ENCODE measurements around the gene ATRIP. TPM values are rescaled to one million over a fixed set of nuclear protein-coding genes. Genes with fewer than 3 reads are reported as not detected.

Gene ATRIP
- total RNA-seq (2022; extraction: Qiagen RNA extraction; ENCODE audit: low read depth): 7.8 to 9.4 TPM (median 9.3 TPM) in 5 replicates

DNA sequence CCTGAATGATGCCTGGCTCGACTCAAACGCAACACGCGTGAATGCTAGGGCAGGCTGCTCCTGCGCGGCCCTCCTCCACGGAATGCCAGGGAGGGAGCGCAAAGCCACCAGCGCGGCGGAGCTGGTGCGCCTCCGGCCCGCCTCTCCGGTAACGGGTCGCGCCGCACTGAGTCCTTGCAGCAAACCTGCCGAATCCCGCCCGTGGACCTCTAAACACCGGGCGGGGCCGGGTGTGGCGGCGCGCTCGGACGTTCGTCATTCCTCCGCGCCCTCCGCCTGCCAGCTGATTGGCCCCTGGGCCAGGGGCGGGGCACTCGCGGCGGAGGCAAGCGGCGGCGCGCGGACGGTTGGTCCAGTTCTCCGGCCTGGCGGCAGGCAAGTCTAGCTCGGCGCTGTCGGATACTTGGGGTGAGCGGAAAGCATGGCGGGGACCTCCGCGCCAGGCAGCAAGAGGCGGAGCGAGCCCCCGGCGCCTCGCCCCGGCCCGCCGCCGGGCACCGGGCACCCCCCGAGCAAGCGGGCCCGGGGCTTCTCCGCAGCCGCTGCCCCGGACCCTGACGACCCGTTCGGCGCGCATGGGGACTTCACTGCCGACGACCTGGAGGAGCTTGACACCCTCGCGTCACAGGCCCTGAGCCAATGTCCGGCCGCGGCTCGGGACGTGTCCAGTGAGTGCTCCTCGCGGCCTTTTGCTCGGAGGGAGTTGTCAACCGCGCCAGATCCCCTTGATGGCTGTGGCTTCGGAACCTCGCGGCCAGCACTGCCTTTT is at the start of gene ATRIP:
Gene ATRIP (plus strand): TSS at position 313 of the 769 bp plus-strand sequence. CDS start 109 bp downstream, at position 422.

DNA sequence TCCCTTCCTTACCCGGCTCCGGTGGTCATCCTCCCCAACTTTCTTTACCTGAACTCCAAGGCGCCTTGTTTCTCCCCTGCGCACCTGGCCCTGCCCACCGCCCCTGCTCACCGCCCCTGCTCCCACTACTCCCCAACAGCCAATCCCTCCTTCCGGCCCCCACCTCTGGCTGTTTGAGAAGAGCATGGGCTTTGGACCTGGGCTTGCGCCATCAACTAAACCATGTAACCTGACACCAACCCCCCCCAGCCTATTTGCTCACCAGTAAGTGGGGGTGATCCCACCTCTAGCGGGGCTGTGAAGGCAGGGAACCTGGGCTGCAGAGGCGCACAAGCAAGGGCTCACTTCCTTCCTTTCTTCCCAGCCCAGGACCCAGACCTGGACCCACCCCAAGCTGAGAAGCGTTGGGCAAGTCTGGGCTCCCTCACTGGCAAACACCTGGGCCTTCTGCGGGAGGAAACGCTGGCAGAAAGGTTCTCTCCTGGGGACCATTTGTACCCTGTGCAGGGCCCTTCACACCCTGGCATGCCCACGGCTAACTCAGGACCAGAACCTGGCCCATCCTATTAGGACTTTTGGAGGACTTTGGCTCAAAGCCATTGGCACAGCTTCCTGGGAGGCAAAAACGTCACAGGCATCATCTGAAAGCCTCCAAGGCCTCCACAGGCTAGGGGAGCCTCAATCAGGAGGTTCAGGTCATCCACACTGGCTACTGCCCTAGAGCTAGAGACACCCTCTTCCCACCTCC is 16.4 kb upstream of the ATRIP start, which contains the start of gene PLXNB1:
Gene PLXNB1 (minus strand): TSS at position 127 of the 748 bp plus-strand sequence. CDS start 5,475 bp downstream, outside the sequence.

DNA sequence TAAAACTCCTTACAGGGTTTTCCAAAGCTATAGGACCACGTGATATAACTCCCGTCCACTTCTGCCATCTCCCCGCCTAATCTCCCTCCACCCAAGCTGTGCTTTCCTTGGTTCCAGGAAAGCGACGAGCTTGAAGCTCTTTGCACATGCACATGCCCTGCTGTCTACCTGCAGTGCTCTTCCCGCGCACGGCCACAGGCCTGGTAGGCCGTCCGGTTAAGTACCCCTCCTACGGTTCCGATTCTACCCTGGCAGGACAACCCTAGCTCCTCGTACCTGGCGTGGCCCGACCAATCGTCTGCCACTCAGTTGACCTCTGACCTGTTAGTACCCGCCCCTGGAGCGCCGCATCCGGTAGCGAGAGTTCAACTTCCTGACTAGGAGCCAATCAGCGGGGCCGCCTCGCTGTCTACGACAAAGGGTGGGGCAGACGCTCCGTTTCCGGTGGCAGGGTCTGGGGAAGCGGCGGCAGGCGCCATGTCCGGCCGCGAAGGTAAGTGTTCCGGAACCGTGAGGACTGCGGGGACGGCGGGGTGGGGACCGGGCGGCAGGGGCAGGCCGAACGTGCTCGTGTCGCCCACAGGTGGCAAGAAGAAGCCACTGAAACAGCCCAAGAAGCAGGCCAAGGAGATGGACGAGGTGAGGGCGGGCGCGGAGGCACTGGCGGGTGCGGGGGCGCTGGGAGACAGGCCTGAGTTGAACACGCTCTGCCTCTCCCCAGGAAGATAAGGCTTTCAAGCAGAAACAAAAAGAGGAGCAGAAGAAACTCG is 6.5 kb upstream of the ATRIP start, which contains the start of the genes CCDC51 and TMA7:
Gene CCDC51 (minus strand): TSS at position 300 of the 770 bp plus-strand sequence. CDS start 4,991 bp downstream, outside the sequence.
Gene TMA7 (plus strand): TSS at position 438 of the 770 bp plus-strand sequence. CDS start 40 bp downstream, at position 478.

DNA sequence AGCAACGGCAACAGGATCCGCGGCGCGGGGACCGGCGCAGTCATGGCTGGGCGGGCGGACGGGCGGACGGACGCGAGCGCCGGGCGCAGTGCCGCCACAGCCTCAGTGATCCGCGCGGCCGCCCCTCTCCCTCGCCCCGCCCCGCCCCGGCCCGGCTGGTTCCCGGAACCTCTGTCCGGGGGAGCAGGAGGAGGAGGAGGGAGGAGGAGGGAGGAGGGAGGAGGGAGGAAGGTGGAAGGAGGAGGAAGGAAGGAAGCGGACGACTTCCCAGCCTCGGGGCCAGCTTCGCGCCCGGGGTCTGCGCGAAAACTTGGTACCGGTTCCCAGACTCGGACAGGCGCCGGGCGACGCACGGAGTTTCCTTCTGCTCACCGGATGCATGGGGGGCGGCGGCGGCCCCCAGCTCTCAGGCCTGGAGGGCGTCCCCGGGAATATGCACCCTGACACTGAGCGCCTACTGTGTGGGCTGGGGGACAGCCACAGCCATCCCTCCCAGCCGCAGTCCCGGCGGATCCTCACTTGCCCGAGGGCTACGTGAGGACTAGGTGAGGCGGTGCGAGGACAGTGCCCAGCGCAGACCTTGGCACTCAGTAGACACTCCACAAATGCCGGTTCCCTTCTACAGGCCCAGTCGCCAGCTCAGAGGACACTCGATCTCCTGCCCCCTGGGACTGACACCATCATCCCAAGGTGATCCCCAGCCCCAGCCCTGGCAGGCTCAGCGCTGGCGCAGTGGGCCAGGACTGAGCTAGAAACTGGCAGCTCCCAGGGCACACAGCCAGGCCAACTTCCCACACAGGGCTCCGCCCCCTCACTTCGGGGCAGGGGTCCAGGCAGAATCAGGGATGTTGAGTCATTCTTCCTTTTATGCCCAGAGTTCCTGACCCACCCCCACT is 57.8 kb downstream of the ATRIP start, which contains the start of gene SHISA5:
Gene SHISA5 (minus strand): TSS at position 124 of the 896 bp plus-strand sequence. CDS start 80 bp downstream, at position 44.

Other genes with a start within 250 kb of the ATRIP start
- 0.23 TPM in 1 of 5 replicates, not detected in the others for gene CAMP, start 223.2 kb upstream of the ATRIP start, total RNA-seq (2022; extraction: Qiagen RNA extraction; ENCODE audit: low read depth)
- gene ZNF589, start 205.6 kb upstream of the ATRIP start, total RNA-seq (2022; extraction: Qiagen RNA extraction; ENCODE audit: low read depth): 2.2 to 3.0 TPM (median 2.4 TPM) in 5 replicates
- gene NME6, start 145.4 kb upstream of the ATRIP start, total RNA-seq (2022; extraction: Qiagen RNA extraction; ENCODE audit: low read depth): 22.6 to 26.2 TPM (median 24.6 TPM) in 5 replicates
- gene SPINK8, start 113.1 kb upstream of the ATRIP start, total RNA-seq (2022; extraction: Qiagen RNA extraction; ENCODE audit: low read depth): not detected in 5 replicates
- not detected in 5 replicates for gene FBXW12, start 74.5 kb upstream of the ATRIP start, total RNA-seq (2022; extraction: Qiagen RNA extraction; ENCODE audit: low read depth)
- gene PLXNB1, start 16.7 kb upstream of the ATRIP start, total RNA-seq (2022; extraction: Qiagen RNA extraction; ENCODE audit: low read depth): 13.7 to 17.6 TPM (median 14.1 TPM) in 5 replicates
- 24.0 to 28.4 TPM (median 26.6 TPM) in 5 replicates for gene CCDC51, start 6.6 kb upstream of the ATRIP start, total RNA-seq (2022; extraction: Qiagen RNA extraction; ENCODE audit: low read depth)
- 260 to 415 TPM (median 305 TPM) in 5 replicates for gene TMA7, start 6.5 kb upstream of the ATRIP start, total RNA-seq (2022; extraction: Qiagen RNA extraction; ENCODE audit: low read depth)
- 102 to 137 TPM (median 129 TPM) in 5 replicates for gene SHISA5, start 57.4 kb downstream of the ATRIP start, total RNA-seq (2022; extraction: Qiagen RNA extraction; ENCODE audit: low read depth)
- gene PFKFB4, start 110.1 kb downstream of the ATRIP start, total RNA-seq (2022; extraction: Qiagen RNA extraction; ENCODE audit: low read depth): 14.0 to 25.2 TPM (median 15.7 TPM) in 5 replicates
- 8.5 to 11.8 TPM (median 10.2 TPM) in 5 replicates for gene UCN2, start 117.0 kb downstream of the ATRIP start, total RNA-seq (2022; extraction: Qiagen RNA extraction; ENCODE audit: low read depth)
- 152 to 242 TPM (median 215 TPM) in 5 replicates for gene COL7A1, start 148.6 kb downstream of the ATRIP start, total RNA-seq (2022; extraction: Qiagen RNA extraction; ENCODE audit: low read depth)
- 161 to 184 TPM (median 180 TPM) in 5 replicates for gene UQCRC1, start 162.9 kb downstream of the ATRIP start, total RNA-seq (2022; extraction: Qiagen RNA extraction; ENCODE audit: low read depth)
- gene TMEM89, start 175.0 kb downstream of the ATRIP start, total RNA-seq (2022; extraction: Qiagen RNA extraction; ENCODE audit: low read depth): 0.15 to 0.24 TPM in 2 of 5 replicates, not detected in the others
- 15.3 to 21.4 TPM (median 18.9 TPM) in 5 replicates for gene SLC26A6, start 188.7 kb downstream of the ATRIP start, total RNA-seq (2022; extraction: Qiagen RNA extraction; ENCODE audit: low read depth)
- 3.0 to 5.4 TPM (median 4.7 TPM) in 5 replicates for gene CELSR3, start 216.1 kb downstream of the ATRIP start, total RNA-seq (2022; extraction: Qiagen RNA extraction; ENCODE audit: low read depth)
- gene NCKIPSD, start 239.2 kb downstream of the ATRIP start, total RNA-seq (2022; extraction: Qiagen RNA extraction; ENCODE audit: low read depth): 8.2 to 10.9 TPM (median 9.0 TPM) in 5 replicates

All from A549 treated with CpdA at 1 μM for 4 hours (cell line).